HG03565 (cell line): ENCODE results near the gene ACOX3.
"Not testable (repeated sequence)": the region's sequence is repeated elsewhere in the genome, so short reads cannot be mapped to it uniquely, and the experiment has no call there.

Experiments used
- ATAC-seq: cut with Tn5 transposase; IDR thresholded peaks from one replicate; pipeline ENCODE4 v1.9.1; 2021; ENCODE audit warnings: mild to moderate bottlenecking, moderate library complexity; ENCODE audit not compliant: unreplicated experiment

ACOX3 gene

GRCh38 chr4:8407756-8408155 is 32.8 kb downstream of the ACOX3 start:
- ATAC-seq = no peak

GRCh38 chr4:8407316-8407715 is 33.2 kb downstream of the ACOX3 start:
- no peak for ATAC-seq

- ATAC-seq = not testable (repeated sequence)
Observed at GRCh38 chr4:8406887-8407286, 33.6 kb downstream of the ACOX3 start.

GRCh38 chr4:8405516-8405875 is 35.0 kb downstream of the ACOX3 start:
- no peak for ATAC-seq

GRCh38 chr4:8404791-8405515 is 35.6 kb downstream of the ACOX3 start:
- ATAC-seq = no peak

- ATAC-seq = no peak
Observed at GRCh38 chr4:8403976-8404375, 36.5 kb downstream of the ACOX3 start.

- ATAC-seq = no peak
Observed at GRCh38 chr4:8403173-8403753, 37.3 kb downstream of the ACOX3 start.

GRCh38 chr4:8402640-8403039 is 37.9 kb downstream of the ACOX3 start:
- ATAC-seq = no peak

GRCh38 chr4:8402181-8402597 is 38.3 kb downstream of the ACOX3 start:
- ATAC-seq = no peak

GRCh38 chr4:8401665-8402064 is 38.9 kb downstream of the ACOX3 start:
- no peak for ATAC-seq

GRCh38 chr4:8400632-8401325 is 39.7 kb downstream of the ACOX3 start:
- no peak for ATAC-seq

- no peak for ATAC-seq
Observed at GRCh38 chr4:8399298-8399697, 41.2 kb downstream of the ACOX3 start.

- no peak for ATAC-seq
Observed at GRCh38 chr4:8398347-8398746, 42.2 kb downstream of the ACOX3 start.

- ATAC-seq = no peak
Observed at GRCh38 chr4:8396762-8397406, 43.6 kb downstream of the ACOX3 start.

GRCh38 chr4:8395504-8396296 is 44.8 kb downstream of the ACOX3 start:
- ATAC-seq = no peak

- ATAC-seq = no peak
Observed at GRCh38 chr4:8394806-8395205, 45.7 kb downstream of the ACOX3 start.

GRCh38 chr4:8394061-8394519 is 46.4 kb downstream of the ACOX3 start:
- no peak for ATAC-seq

GRCh38 chr4:8393593-8394038 is 46.9 kb downstream of the ACOX3 start:
- no peak for ATAC-seq

- ATAC-seq = no peak
Observed at GRCh38 chr4:8392591-8393190, 47.8 kb downstream of the ACOX3 start.

GRCh38 chr4:8391972-8392371 is 48.6 kb downstream of the ACOX3 start:
- peak; percentile 84 for ATAC-seq
